Measurements from ENCODE around the gene NOX3.
"Not testable (repeated sequence)": the region's sequence is repeated elsewhere in the genome, so short reads cannot be mapped to it uniquely, and the experiment has no call there.

The NOX3 gene

DNA sequence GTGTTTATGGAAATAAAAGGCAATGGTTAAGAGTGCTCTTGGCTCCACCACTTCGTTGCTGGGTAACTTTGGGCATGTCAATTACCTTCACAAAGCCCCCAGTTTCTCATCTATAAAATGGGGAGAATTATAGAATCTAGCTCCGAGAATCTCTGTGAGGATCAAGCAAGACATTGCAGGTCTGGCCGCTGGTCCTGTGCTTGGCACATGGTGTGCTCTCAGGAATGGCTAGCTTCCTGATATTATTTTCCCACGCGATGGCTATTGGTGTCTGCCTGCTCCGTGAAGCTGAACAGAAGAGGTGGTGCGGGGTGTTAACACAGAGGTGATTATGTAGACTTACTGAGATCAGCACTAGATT lies 57.0 kb downstream of the NOX3 start:
- no peak for DNase-seq

DNA sequence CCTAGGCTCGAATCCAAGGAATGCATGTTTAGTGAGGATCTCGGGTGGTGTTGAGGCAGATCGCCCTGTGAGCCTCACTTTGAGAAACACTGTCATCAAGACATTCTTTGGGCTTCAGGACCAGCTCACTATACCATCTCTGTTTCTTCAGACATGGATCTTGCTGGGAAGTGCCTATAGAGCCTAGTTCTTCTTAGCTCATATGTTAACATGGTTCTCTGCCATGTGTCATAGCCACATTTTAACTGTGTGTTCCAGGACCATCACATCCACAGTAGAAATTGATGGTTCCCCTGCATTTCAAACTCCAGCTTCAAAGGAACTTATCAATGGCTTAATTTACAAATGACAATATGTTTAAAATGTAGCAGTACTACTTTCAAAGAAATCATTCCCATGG lies 57.4 kb downstream of the NOX3 start:
- no peak for DNase-seq

DNA sequence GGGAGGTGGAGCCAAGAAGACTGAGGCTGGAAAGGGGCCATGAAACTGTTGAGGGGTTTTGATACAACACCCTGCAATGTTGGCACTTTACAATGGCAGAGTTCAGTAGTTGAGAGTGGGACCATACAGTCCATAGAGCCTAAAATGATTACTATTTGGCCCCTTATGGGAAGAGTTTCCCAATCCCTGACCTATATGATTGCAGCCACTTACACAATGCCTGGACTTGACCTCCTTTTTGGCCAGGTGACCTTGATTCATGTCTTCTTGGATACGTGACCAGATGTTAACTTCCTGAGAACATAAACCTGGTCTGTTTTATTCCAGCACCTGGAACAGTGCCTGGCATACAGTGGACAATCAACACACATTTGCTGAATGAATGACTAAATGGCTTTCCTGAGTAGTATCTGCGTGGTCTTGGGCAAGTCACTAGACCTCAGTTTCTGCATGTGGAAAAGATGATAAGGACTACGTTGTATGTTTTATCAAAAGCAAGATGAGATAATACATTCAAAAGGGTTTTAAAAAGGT lies 58.4 kb downstream of the NOX3 start:
- no peak for DNase-seq

DNA sequence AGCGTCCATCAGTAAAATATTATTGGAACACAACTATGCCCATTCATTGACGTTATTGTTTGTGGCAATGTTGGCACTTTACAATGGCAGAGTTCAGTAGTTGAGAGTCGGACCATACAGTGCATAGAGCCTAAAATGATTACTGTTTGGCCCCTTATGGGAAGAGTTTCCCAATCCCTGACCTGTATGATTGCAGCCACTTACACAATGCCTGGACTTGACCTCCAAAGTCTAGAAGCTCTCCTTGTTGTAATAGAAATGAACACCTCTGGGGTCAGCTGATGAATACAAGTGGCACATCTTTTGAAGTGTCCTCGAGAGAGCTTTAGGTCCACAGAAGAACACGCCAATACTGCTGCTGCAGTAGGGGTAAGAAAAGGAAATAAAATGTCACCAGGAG lies 59.0 kb downstream of the NOX3 start:
- no peak for DNase-seq

DNA sequence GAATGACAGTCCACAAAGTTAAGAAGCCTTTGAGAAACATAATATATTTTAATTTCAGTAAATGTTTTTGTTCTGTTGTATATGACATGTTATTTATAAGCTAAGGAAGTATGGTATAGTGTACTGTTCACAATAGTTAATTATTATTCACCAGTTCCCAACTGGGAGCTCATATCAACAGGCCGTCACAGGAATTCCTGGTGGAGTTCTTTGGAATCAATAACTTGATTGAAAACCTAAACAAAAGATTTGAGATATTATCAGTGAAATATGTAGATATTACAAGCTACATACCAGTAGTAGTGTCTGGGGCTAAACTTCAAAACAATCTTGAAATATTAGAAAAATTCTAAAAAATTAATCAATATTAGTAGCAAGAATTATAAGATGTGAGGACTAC lies 60.3 kb downstream of the NOX3 start:
- DNase-seq: no peak

DNA sequence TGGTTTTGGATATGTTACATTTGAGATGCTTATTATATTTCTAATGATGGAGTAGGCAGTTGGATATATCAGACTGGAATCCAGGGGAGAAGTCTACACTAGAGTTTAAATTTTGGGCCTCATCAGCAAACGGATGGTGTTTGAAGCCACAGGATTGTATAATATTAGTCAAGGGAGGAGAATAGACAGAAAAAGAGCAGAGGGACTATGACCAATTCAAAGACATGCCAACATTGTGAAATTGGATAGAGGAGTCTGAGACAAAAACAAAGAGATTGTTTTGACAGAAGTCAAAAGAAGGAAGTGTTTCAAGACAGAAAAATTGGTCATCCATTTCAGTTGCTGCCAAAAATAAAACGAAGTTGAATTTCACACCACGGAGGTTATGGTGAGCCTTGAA lies 66.5 kb downstream of the NOX3 start:
- DNase-seq: no peak

DNA sequence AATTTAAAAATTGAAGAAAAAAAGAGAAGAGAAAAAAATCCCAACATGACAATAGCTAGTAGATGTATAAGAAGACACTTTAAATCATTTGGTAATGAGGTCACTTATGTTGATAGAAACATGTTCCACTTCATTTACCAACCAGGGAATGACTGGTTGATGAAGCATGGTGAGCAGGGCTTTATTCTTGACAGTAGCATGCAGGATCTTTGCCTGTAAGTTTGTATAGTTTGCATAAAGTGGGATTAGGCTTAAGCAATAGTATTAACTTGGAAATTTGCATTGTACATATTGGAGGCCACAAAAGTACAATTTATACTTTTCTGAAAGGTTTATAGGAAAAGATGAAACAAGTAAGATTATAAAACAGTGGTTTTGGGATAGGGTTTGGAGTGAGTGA lies 67.0 kb downstream of the NOX3 start:
- DNase-seq: no peak

DNA sequence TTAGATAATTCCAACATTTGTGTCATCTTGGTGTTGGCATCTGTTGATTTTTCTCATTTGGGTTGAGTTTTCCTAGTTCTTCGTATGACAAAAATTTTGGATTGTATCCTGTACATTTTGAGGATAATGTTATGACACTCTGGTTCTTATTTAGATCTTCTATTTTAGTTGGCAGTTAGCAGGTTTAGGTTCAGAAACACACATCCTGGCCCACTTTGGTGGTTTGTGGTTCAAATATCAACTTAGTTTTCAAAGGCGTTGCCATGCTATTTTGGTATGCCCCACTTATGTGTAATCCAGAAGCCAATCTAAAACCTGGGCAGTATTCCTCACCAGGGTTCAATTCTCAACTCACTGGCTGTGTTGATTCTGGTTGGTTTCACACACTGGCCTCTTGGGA lies 68.2 kb downstream of the NOX3 start:
- DNase-seq: no peak

DNA sequence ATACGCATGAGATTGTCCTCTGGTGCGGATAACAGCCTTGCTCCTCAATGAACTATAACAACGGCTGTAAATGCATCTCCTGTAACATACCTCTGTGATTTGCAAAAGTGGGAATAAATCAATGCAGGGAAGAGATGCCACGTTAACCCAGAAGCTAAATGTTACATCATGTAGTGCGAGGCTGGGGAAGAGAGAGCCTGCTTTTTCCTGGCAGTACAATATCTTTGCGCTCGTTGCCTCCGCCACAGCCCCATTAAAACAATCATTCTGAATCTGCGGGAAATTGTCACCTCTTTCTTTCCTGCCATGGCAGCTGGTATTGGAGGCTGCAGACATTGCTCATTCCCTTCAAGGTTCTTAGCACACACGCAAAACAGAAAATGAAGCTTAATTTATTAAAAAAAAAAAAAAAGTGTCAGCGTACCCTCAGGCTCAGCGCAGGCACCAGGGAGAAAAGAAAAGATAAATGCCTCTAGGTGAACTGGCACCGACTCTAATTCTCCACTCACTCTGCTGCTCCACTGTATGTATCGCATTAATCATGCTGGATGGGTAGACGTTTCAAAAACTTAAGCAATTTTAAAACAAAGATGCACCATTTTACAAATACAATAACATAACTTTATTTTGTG lies 71.2 kb downstream of the NOX3 start:
- DNase-seq: no peak

DNA sequence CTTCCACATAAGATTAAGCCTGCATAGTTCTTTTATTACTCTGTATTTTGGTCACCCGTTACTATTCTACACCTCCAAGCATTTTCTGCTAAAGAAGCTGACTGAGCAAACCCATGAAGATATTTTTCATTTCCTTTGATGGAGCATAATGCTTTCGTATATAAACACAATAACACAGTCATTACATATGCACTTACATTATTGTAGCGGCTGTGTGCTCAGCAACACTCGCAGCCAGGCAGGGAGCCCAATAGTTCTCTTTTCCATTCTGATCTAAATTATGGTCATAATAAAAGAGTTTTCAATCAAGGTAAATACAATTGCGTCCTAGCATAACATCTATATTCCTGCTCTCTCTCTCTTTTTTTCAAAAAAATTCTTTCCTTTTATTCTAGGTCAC lies 71.7 kb downstream of the NOX3 start:
- no peak for DNase-seq

DNA sequence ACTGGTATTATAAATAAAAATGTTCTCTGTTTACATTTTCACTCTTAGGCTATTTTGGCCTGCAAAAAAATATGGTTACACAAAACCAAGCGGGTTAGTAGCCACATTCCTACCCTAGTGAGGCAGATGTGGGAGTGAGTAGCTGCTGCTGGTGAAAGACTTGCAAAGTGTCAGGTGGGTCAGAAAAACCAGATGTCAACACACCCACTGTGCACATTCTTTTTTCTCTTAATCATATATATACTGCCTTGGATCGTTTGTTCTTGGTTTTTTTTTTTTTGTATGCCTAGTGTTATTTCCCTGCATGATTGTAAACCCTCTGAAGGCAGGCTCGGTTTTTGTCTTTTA lies 73.3 kb downstream of the NOX3 start:
- no peak for DNase-seq

DNA sequence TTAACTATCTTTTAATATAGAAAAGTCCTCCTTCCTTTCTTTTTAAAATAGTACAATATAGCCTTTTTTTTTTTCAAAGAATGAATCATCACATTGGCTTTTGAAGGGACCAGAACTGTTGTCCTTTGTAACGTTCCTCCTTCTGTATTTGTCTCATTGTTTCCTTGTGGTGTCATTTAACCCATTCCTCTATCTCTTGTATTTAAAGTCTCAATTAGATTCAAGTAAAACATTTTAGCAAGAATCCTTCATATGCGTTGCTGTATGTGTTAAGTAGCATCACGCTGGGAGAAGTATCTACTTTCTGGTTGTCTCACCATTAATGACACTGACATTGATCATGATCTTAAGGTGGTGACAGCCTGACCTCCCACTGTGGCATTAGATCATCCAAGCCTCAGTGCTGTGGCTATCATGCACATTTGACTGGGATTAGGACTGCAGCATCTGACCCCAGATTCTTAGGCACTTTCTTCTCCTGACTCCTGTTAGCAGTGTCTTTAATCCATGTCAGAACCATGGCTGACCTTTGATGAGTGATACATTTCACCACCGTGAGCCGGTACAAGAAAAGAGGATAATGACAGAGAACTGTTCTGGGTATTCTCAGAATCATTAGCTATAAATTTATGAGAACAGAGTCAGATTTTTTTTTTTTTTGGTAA lies 73.8 kb downstream of the NOX3 start:
- no peak for DNase-seq

DNA sequence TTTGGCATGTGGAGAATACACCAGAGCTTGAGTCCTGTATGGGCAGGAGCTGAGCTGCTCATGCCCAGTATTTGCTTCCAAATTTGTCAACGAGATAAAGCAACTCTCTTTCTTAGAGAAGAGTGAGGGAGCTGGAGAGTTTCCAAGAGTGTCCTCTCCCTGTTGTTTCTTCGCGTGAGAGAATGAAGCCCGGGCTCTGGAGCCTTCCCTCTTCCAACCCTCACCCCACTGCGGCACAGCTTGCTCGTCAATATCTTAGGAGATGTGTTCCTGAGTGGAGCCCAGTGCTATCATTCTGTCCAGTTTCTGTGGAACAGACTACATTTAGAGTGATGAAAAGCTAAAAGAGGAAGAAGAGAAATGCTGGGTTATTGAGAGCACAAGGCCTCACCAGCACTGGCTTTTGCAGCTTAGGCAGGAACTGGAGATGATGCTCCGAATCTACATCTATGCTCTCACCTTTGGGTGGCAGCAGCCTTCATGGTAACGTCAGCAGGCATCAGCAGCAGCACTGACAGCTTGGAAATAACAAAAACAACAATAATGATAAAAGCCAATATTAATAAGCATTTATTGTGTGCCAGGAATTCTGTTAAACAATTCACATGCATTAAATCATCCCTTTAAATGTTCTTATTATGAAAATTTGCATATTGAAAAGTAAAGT lies 74.8 kb downstream of the NOX3 start:
- no peak for DNase-seq

DNA sequence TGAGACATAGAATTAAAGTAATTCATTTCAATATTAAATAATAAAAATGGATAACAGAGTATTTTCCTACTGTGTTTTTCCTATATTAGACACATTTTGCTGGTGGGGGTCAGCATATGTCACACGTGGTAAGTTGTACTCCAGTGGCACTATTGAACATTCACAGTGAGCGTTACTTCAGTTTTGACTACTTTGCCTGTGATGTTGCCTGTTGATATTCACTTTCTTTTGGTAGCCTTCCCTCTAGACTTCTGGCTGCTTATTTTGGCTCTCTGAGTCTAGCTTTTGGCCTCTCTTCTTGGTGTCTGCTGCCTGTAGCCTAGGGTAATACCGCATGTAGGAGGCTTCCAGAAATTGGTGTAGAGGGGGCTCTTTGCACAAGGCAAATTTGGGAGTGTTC lies 76.9 kb downstream of the NOX3 start:
- no peak for DNase-seq

DNA sequence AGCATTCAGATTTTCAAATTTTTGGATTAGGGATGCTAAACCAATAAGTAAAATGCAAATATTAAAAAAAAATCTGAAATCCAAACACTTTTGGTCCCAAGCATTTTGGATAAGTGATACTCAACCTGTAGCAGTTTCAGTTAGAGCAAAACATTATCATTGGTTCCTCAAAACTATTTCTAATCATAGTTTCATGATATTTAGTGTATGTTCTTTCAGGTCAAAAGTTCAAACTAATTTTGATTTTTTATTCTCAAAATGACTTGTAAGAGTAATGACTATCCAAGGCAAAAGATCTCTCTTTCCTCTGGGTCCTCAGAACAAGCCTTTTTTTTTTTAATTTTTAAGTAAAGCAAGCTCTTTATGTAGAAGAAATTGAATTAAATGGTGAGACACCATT lies 77.4 kb downstream of the NOX3 start:
- DNase-seq: no peak

DNA sequence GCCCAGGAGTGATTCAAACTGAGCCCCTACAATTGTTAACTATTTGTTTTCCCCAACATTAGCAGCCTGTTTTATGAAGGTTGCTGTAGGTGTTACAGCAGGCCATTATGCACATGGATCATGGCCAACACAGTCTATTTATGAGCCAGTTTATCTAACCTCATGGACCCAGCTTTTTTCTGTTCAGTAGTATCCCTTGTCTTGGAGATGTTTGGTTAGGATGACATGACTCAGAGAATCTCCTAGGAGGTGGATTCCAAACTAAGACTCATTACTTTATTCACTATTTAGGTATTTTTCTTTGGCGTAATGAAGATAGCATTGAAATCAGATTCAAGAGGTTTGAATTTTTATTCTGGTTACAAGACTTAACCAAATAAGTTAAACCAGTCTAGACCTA lies 78.6 kb downstream of the NOX3 start:
- DNase-seq: no peak

DNA sequence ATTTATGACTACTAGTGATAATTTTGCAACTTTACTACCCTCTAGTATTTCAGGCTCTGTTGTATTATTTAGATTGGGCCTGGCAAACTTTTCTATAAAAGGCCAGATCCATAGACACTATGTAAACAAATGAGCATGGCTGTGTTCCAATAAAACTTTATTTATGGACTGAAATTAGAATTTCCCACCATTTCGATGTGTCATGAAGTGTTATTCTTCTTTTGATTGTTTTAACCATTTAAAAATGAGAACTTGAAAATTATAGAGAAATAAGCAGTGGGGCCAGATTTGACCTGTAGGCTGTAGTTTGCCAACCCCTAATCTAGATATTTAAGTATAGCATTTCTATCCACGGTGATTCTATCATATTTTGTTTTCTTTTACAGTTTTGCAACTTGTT lies 79.8 kb downstream of the NOX3 start:
- no peak for DNase-seq

DNA sequence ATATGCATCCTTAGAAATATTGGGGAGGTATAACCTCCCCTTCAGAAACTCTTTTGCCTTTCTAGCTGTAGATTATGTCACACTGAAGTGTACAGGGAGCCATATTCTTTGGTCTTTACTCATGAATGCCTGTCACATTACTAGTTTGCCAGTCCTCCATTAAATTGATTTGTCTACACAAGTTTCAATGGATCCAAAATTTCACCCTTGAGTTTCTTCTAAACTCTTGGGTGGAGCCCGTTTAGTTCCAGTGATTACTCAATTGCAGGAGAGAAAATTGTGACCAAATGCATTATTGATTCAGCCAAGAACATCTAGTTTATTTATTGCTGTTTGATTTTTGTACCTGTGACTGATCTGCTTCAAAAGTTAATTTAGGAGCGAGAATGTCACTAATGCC lies 81.0 kb downstream of the NOX3 start:
- no peak for DNase-seq

DNA sequence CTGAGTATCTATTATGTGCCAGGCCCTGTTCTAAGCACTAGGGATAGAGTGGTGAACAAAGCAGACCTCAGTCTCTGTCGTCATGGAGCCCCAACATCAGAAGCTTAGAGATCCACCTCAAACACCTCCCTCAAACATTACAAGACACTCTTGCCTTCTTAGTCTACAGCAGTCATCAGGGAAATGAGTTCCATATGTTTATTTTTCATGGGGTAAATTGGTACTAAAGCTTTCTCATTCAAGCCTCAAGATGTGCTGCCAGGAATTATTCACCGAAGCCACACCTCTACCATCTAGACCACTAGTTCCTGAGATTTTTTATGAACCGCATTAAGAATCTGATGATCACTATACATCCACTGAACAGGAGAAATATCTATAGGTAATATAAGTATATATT lies 82.4 kb downstream of the NOX3 start:
- no peak for DNase-seq

DNA sequence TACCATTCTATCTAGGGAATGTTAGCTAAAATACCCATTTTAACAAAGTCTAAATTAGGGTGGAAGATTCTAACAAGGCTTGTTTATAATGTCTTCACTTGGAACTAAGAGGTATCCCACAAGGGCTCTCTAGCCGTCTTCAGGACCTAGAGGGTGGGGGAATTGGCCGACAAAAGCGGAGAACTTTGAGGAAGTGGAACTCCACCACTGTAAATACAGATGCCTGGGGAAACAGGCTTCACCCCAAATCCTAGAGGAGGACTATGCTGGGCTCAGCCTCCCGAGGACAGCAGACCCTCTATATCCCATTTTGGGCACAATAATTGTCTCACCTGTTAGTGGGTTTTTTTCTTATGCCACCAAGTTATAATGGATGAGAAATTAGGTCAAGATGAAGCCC lies 83.4 kb downstream of the NOX3 start:
- no peak for DNase-seq

DNA sequence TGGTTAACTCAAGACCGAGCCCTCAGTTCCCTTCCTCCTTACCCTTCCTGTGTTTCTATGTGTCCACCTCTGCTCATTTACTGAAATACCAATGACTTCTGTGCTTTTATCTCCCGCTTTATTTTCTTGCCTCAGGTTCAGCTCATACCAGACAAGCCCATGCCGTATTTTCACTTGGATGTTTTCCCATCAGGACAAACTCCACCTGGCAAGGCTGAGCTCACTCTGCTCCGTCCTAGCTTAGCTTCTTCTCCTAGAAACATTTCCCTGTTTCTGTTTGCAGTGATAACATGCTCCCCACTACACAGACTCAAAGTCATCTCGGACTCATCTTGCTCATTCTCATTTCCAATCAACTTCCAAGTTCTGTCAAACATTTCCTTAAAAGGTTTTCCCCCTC lies 84.4 kb downstream of the NOX3 start:
- DNase-seq: no peak

DNA sequence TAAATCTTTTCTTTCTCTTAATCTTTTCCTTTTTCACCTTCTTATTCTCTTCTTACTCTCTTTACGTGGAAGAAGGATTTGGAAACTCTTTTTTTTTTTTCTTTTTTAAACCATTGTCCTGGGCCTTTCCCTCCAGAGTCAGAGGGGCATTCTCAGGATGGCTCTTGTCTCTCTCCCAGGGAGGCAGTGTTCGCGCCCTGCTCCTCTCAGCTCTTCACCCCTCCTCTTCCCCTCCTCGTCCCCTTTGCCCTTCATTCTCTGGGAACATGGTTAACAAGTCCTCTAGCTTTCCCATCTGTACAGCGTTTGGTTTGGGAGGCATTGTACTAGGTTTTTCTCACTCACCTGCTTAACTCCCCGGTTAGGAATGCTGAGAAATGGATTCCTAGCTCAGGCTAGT lies 89.3 kb downstream of the NOX3 start:
- no peak for DNase-seq

DNA sequence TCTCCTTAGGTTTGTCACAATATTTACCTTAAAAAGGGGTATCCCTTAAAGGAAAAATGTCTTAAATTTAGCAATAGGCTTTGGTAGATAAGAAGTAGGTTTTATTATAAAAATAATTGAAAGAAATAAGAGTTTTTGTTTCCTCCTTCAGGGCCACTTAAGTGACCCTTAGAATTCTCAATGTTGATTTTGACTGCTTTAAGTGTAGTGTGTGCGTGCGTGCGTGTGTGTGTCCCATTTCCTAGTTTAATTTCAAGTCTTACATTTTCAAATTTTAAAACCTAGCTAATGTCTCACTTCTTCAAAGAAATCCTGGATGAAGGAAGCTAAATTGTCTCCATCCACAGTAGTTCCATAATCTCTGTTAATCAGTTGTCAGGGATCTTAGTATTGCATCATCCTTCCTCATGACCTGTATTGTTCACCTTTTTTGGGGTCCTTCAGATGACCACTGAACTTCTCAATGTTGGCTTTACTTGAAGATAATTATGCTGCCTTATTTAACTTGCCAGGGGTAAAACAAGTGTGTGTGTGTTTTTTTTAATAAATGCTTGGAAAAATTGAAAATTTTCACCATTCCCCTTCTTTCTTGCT lies 90.7 kb downstream of the NOX3 start:
- DNase-seq: no peak

DNA sequence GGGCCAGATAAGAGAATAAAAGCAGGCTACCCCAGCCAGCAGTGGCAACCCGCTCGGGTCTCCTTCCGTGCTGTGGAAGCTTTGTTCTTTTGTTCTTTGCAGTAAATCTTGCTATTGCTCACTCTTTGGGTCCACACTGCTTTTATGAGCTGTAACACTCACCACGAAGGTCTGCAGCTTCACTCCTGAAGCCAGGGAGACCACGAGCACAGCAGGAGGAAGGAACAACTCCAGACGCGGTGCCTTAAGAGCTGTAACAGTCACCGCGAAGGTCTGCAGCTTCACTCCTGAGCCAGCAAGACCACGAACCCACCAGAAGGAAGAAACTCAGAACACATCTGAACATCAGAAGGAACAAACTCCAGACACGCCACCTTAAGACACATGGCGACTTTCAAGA lies 91.6 kb downstream of the NOX3 start:
- not testable (repeated sequence) for DNase-seq

Measured in activated effector memory CD4-positive, alpha-beta T cell treated with Interleukin-2 at 50 U/mL for 16 hours (primary cell).